ENCODE data around the gene PWP2.
"Not testable (repeated sequence)": the region's sequence is repeated elsewhere in the genome, so short reads cannot be mapped to it uniquely, and the experiment has no call there.

PWP2 gene

DNA sequence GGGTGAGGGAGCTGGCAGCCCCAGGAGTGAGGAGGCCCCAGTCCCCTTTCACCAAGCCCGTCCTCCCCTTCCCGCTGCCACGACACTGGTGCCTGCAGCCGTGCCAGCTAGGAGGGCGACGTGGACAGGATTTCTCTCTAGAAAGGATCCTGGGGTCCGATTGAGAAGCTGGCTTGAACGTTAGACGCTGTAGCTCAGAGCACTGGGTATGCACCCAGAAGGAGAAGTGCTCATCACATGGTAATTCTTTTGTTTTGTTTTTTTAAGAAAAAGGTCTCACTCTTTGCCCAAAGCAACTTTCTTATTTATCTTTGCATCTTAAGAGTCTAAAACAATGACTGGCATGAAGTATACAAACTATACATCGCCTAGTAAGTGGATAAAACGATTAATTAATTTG, 60.3 kb downstream of the PWP2 start:
- DNase-seq = not testable (repeated sequence)

DNA sequence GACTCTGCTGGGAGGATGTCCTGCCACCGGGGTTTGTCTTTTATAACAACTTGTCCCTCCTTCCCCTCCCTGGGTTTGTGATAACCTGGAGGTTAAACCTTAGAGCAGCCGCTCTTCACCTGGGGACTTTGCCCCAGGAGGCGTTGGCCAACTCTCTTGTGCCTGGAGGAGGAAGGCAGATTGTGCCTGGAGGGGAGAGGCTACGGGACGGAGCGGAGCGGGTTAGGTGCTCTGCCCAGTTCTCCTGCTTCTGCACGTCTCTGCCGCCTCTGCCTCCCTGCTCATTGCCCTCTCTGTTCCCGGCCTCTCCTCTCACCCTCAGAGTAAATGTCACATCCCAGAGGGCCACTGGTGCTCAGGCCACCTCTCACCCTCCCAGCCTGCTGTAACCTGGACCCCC, 63.1 kb downstream of the PWP2 start:
- not testable (repeated sequence) for DNase-seq

DNA sequence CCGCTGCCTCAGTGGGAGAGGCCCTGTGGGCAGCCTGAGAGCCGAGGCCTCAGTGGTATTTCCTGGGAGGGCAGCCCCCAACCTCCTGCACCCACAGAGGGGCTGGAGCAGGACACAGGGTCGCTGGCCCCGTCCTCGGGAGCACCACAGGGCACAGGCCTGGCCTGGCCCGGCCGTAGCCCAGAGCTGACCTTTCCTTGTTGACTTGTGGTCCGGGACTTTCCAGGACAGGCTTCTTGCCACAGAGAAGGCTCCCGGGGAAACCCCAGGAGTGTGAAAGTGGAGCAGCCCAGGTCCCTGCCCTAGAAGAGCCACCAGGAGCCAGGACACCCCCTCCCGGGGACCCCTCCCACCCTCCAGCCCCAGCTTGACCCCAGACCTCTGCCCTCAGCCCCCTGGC, 63.7 kb downstream of the PWP2 start:
- not testable (repeated sequence) for DNase-seq

DNA sequence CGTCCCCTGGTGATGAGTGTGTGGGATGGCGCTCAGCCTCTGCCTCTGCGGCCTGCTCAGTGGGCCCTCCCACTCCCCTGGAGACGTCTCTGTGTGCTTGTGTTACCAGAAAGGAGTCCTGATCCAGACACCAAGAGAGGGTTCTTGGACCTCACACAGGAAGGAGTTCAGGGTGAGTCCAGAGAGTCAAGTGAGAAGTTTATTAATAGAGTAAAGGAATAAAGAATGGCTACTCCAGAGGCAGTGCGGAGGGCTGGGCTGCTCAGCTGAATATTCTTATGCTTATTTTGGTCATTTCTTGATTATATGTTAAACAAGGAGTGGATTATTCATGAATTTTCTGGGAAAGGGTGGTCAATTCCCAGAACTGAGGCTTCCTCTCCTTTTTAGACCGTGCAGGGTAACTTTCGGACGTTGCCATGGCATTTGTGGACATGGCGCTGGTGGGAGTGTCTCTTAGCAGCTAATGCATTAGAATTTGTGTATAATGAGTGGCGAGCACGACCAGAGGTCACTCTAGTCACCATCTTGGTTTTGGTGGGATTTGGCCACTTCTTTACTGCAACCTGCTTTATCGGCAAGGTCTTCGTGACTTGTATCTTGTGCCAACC, 64.9 kb downstream of the PWP2 start:
- not testable (repeated sequence) for DNase-seq

DNA sequence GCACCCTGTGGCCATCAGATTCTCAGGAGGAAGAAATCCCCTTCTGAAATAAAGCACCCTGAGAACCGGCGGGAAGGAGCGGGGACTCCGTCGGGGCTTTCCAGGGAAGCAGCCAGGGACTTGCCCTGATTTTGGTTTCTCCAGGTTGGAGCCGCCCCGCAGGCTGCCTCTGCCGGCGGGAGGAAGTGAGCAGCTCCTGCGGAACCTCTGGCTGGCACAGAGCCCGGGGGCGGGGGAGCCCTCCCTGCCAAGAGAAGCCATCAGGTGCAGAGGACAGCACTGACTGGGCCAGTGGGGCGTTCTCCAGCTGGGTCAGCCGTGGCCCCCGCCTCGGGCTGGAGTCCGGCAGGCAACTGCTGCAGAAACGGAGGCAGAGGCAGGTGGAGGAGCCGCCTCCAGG, 65.5 kb downstream of the PWP2 start:
- not testable (repeated sequence) for DNase-seq

DNA sequence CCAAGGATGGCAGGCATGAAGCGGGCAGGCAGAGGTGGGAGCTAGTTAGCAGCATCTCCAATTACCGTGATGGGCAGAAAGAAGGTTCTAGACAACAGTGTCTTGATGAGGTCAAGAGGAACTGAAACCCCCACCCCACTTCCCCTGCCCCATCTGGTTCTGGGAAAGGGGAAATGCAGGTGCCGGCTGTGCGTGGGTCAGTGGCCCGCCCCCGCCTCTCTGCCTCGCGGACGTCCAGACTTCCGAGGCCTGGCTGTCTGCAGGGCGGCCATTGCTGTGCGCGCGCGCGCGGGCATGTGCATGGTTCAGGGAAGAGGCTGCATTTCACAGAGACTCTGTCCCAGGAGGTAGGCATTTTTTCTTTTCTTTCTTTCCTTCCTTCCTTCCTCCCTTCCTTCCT, 68.0 kb downstream of the PWP2 start:
- not testable (repeated sequence) for DNase-seq

DNA sequence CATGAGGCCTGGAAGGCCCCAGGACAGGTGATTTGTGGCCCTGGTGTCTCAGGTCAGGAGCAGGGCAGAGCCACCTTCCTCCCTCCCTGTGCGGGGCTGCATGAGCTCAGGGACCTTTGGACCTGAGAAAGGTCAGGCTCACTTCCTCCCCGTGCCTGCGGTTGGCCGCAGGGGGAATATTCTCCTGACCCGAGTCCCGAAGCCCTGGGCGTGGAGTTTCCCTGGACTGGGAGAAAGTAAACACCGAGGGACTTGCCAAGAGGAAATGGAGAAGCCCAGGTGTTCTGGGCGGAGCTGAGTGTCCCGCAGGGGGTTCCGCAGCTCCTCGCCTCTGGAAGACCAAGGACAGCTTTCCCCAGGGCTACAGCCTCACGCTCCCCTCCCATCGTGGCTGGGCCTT, 68.9 kb downstream of the PWP2 start:
- DNase-seq = not testable (repeated sequence)

Measured in stimulated activated CD4-positive, alpha-beta T cell treated with anti-CD3 and anti-CD28 coated beads, Interleukin-4, amount 100 ng/mL, for 24 hours (primary cell).